Measurements from ENCODE around the gene HOMER2. TPM values are rescaled to one million over a fixed set of nuclear protein-coding genes. Genes with fewer than 3 reads are reported as not detected.

HOMER2 gene
- total RNA-seq, 1 donor from 2014 or later: 16.4 TPM

GRCh38 chr15:82918607-82919230, 33.8 kb downstream of the HOMER2 start:
- DNase-seq (no peak), ATAC-seq (no peak)
- H3K36me3 ChIP-seq: no peaks in the 10 kb centered on the region
- no peak overlapping the region for H3K27ac ChIP-seq
- no peaks in the 10 kb centered on the region for H3K4me1 ChIP-seq
- H3K4me3 ChIP-seq: no peak overlapping the region
- no peaks in the 10 kb centered on the region for H3K27me3 ChIP-seq
- no peak for TF ChIP-seq CTCF (IDR thresholded peaks at IDR 0.05)
- intact Hi-C loops (cut with DNase I): no loop called here
- H3K9me3 ChIP-seq: no peaks in the 10 kb centered on the region

- H3K36me3 ChIP-seq: no peaks in the 10 kb centered on the region
- no peaks in the 10 kb centered on the region for H3K9me3 ChIP-seq
- TF ChIP-seq CTCF (IDR thresholded peaks at IDR 0.05): no peak
- H3K27me3 ChIP-seq: no peaks in the 10 kb centered on the region
- H3K4me3 ChIP-seq: no peak overlapping the region
- DNase-seq: no peak
- no peak overlapping the region for H3K27ac ChIP-seq
- ATAC-seq: peak; percentile 6
- no peaks in the 10 kb centered on the region for H3K4me1 ChIP-seq
- intact Hi-C loops (cut with DNase I): no loop called here
Measured at GRCh38 chr15:82918162-82918561, 34.4 kb downstream of the HOMER2 start.

- Histone ChIP-seq H3K27ac (no peak overlapping the region), H3K36me3 (no peaks in the 10 kb centered on the region), H3K4me1 (no peaks in the 10 kb centered on the region), H3K9me3 (no peaks in the 10 kb centered on the region), H3K4me3 (no peak overlapping the region), H3K27me3 (no peaks in the 10 kb centered on the region)
- no peak for ATAC-seq
- no peak for DNase-seq
- TF ChIP-seq CTCF (IDR thresholded peaks at IDR 0.05): no peak
- intact Hi-C loops (cut with DNase I): no loop called here
Measured at GRCh38 chr15:82917249-82917648, 35.3 kb downstream of the HOMER2 start.

- Histone ChIP-seq H3K4me1 (no peaks in the 10 kb centered on the region), H3K9me3 (no peaks in the 10 kb centered on the region), H3K4me3 (no peak overlapping the region), H3K27ac (no peak overlapping the region), H3K27me3 (no peaks in the 10 kb centered on the region), H3K36me3 (no peaks in the 10 kb centered on the region)
- intact Hi-C loops (cut with DNase I): no loop called here
- DNase-seq (no peak), ATAC-seq (no peak)
- TF ChIP-seq CTCF (IDR thresholded peaks at IDR 0.05): no peak
Measured at GRCh38 chr15:82916161-82916952, 36.2 kb downstream of the HOMER2 start.

- no peaks in the 10 kb centered on the region for H3K9me3 ChIP-seq
- H3K27ac ChIP-seq: no peak overlapping the region
- no peaks in the 10 kb centered on the region for H3K36me3 ChIP-seq
- DNase-seq: no peak
- H3K4me1 ChIP-seq: no peaks in the 10 kb centered on the region
- H3K27me3 ChIP-seq: no peaks in the 10 kb centered on the region
- no peak overlapping the region for H3K4me3 ChIP-seq
- no peak for ATAC-seq
- intact Hi-C loops (cut with DNase I): no loop called here
- no peak for TF ChIP-seq CTCF (IDR thresholded peaks at IDR 0.05)
Measured at GRCh38 chr15:82914396-82914795, 38.1 kb downstream of the HOMER2 start.

Data from upper lobe of right lung (tissue), 1 donor.